GM21786 (cell line): ENCODE results near the gene DLGAP3.

ENCODE experiments used
- ATAC-seq: cut with Tn5 transposase; IDR thresholded peaks from one replicate; pipeline ENCODE4 v1.9.1; 2021; ENCODE audit not compliant: unreplicated experiment

Gene DLGAP3

DNA sequence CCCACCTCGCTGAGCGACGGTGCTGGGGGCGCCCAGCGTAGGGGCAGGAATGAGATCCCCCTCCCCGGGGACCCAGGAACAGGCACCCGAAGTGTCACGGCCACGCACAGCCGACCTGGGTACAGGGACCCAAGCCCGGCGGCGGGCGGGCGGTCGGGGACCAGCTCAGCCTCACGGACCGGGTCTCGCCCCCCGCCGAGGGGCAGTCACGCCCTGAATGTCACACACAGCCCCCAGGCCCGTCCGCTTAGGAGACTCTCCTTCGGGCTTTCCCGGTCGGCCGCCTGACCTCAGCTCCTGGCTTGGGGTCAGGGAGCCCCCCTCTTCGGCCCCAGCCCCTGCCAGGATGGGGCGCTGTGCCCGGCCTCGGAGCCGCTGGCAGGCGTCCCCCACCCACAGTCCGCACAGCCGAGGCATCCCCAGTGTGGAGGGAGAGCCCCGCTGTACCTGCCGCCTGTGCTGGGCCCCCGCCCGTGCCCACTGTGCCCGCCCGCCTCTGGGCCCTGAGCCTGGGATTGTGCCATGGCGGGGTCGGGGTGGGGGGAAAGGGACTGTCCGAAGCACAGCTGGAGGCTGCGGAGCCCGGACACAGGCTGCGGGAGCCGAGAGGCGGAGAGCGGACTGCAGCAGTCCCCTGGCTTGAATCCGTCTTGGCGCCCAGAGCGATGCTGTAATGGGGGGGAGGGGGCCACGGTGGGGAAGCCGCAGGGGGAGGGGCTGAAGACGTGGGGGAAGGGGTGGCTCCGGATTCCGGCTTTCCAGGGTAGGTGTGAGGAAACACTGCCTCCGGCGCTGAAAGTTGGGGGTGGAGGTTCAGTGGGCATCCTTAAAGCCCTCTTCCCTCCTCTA lies 627 bp upstream of the DLGAP3 start:
- no peak for ATAC-seq

DNA sequence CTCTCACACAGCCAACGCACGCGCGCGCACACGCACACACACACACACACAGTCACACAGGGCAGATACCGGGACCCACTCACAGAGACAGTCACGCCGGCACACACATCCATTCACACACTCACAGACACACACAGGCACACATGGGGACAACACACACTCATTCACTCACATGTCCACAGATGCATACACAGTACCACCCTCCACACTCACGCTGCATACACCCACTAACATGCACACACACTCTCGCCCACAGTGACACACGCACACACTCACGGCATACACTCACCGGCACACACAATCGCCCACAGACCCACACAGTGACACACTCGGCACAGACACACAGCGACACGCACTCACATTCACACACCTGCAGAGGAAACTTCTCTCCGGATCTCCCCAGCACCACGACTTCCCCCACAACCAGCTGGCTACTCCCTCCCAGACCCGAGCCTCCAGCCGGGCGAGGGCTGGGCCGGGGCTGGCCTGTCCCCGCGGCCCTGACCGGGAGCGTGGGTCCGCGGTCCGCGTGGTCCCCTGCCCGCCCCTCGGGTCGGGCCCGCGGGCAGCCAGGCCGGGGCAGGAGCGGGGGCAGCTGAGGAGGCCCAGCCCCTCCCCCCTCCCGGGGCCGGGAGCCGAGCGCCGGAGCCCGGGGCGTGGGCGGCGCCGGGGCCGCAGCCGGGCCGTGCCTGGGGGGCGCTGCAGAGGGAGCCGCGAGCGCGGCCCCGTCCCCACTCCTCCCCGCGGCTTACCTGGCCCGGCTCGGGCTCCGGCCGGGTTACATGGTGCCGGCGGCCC lies 552 bp downstream of the DLGAP3 start:
- ATAC-seq = no peak

- no peak for ATAC-seq
Measured at GRCh38 chr1:34928066-34928696, 1.3 kb downstream of the DLGAP3 start.

DNA sequence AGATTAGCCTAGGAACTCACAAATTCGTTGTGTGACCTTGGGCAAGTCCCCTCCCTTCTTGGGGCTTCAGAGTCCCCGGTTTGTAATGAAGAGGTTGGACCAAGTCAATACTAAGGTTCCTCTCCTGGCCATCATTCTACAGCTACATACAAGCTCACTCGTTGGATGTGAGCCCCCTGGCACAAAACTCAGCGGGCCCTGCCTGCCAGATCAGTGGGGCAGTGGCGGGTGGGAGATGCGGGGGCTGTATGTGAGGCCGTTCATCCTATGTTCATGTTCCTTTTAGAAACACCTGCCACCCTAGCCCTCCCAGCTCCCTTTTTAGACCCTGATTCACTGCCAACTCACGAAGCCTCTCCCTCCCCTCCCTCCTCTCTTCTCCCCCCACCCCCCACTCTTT lies 2.1 kb downstream of the DLGAP3 start:
- no peak for ATAC-seq

GRCh38 chr1:34926894-34927293 lies 2.6 kb downstream of the DLGAP3 start:
- no peak for ATAC-seq

- no peak for ATAC-seq
Measured at GRCh38 chr1:34926156-34926555, 3.3 kb downstream of the DLGAP3 start.

- ATAC-seq = no peak
Measured at GRCh38 chr1:34925730-34926129, 3.7 kb downstream of the DLGAP3 start.

DNA sequence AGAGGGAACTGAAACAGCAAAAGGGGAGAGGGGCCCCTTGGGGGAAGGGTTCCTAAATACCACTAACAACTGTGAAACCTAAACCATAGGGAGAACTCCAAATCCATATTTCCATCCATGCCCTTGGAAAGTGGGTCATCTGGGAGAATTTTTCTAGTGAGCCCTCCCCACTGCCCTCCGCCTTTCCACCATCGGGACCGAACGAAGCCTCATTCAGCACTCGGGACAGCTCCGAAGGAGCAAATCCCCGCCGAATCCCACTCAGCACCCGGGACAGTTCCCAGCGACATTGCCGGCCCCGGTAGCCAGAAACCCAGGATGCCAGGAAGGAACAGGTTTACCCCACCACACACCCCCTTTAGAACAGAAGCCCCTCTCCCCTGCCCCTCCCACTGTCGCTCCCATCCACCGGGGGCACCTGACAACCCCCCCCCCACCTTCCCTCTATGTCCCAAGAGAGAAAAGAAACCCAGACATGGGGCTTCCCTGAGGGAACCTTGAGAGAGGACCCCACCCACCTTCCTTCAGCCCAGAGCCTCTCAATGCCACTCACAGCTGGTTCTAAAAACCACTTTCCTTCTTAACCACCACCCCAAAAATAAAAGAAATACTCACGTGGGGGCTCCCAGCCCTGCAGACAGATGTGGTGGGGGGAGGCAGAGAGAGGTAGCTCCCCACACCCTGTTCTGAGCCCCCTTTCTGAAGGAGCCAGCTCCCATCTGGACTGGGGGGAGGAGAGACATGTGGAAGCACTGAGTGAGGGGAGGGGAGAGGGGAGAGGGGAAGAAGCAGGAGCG lies 4.5 kb downstream of the DLGAP3 start:
- no peak for ATAC-seq

GRCh38 chr1:34923490-34923889 lies 6.0 kb downstream of the DLGAP3 start:
- no peak for ATAC-seq

DNA sequence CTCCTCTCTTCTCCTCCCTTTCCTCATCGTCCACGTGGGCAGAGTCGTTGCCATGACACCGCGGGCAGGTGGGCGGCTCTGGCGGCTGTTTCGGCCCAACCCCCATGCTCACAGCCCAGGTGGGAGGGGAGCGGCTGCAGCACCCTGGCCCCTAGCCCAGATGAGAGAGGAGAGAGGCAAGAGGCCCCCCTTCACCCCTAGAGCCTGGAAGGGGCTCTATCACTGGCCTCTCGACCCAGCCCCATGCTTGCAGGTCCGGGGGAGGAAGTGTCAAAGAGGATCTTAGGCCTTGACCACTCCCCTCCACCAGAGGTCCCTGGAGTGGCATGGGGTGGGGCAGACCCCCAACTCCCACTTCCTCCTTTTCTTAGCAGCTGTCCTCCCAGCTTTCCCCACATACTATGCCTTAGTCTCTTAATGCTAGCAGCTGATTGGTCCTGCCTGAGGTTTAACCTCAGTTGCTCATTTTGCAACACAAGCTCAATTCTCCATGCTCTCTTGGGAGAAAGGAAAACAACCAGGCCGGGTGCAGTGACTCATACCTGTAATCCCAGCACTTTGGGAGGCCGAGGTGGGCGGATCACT lies 10.4 kb downstream of the DLGAP3 start:
- no peak for ATAC-seq

DNA sequence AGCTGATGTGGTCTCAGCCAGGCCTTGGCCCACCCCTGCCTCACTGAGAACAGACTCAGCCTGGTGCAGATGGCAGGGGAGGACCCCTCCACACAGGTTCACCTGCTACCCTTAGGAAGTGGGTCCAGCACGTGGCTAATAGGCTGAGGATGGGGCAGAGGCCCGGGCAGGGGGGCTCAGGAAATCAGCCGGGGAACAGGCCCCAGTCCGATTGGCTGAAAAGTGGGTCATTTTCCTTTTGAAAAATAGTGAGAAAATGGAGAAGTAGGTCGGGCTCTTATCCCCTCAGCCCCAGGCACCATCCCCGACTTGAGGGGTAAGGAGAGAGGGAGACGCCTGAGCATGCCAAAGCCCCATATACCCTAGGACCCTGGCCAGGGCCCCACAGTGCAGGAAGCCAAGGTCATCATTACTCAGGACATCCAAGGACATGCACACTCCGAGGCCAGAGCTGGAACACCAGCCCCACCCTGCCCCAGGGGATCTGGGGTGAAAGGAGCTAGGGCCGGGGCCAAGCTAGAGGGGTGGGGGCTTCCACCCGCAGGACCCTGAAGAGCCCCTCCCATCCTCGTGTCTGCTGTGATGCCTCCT lies 11.0 kb downstream of the DLGAP3 start:
- no peak for ATAC-seq

DNA sequence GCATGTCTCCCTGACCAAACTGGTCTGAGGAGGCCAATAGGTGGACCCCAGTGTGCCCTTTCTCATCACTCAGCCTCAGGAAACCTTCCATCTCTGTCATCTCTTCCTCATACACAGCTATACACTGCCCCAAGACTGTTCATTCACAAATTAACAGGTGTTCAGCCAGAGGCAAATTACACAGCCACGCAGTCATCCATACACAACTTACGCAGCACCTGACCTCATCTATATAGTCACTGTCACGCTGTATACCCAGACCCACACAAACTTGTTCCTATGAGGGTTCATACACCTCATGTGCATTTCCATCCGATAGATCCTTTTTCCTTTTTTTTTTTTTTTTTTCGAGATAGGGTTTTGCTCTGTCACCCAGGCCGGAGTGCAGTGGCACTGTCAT lies 12.4 kb downstream of the DLGAP3 start:
- no peak for ATAC-seq

GRCh38 chr1:34916104-34916503 lies 13.3 kb downstream of the DLGAP3 start:
- no peak for ATAC-seq

GRCh38 chr1:34915521-34915920 lies 13.9 kb downstream of the DLGAP3 start:
- no peak for ATAC-seq

GRCh38 chr1:34914958-34915357 lies 14.5 kb downstream of the DLGAP3 start:
- ATAC-seq = no peak

DNA sequence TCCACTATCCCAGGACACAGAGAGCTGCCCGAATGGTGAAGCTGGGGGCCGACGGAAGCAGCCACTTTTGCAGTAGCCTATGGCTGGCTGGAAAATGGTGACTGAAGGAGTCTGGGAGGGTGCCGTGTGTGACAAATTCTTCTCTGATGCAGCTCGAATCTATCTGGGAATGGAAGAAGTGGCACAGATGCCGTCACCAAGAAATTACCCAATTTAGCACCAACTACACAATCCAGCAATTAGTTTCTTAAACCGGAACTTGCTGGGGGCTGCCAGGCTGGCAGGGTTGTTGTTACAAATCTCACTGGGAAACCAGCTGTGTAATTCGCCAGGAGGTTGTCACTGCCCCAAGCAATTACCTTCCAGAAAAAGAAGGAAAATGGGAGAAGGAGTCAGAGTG lies 18.0 kb downstream of the DLGAP3 start:
- ATAC-seq = no peak

- no peak for ATAC-seq
Measured at GRCh38 chr1:34910425-34910824, 19.0 kb downstream of the DLGAP3 start.

DNA sequence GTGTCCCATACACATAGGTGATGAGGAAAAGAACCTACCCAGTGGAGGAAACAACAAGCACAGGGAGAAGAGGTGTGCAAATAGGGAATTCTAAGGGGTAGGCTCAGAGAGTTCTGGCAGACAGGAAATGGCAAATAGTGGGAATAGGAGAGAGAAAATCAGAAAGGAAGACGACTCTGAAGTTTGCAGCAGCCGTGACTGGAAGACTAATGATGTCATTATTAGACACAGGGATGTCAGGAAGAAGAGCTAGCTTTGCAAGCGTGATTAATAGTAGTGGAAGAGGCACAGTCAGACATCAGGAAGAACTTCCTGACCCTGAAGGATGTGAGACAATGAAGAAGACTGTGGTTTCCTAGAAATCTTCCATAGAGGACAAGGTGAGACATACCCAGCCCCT lies 21.1 kb downstream of the DLGAP3 start:
- no peak for ATAC-seq

GRCh38 chr1:34907487-34908090 lies 21.9 kb downstream of the DLGAP3 start:
- ATAC-seq = no peak

DNA sequence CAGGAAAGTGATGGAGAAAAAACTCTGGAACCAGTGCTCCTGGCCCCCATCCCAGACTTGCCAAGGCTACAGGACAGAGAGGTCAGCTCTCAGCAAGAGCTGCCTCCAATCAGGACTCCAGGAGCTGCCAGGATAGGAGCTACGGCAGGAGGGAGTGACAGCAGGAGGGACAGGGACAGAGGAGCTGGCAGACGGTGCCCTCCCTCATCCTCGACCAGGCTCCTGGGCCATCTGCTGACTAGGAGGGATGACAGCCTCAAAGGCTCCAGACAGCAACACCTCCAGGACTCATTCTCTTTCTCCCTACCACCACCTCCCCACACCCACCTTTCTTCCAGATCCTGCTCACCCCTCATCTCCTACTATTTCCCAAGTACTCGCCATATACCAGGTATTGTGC lies 22.7 kb downstream of the DLGAP3 start:
- ATAC-seq = no peak
